GM23248 (cell line): ENCODE data around the gene LCE1B. TPM values are rescaled to one million over a fixed set of nuclear protein-coding genes. Genes with fewer than 3 reads are reported as not detected.

Source experiments
- DNase-seq: peaks from one replicate; pipeline ENCODE4 v3.0.0-alpha.2; 2015
- H2AFZ ChIP-seq: fragments of 200-600 bp; sonication (generic); 2 replicates; pipeline ENCODE4 v1.6.1; 2016; ENCODE audit warnings: antibody characterized with exemption
- H3F3A ChIP-seq: fragments of 200-600 bp; sonication (generic); 2 replicates; pipeline ENCODE4 v1.6.1; 2016; ENCODE audit warnings: mild to moderate bottlenecking, antibody characterized with exemption, mixed run types; ENCODE audit not compliant: insufficient read depth
- H3K27ac ChIP-seq: fragments of 200-600 bp; sonication (generic); 2 replicates; pipeline ENCODE4 v1.5.1; 2016; ENCODE audit warnings: mild to moderate bottlenecking
- H3K27me3 ChIP-seq: fragments of 200-600 bp; sonication (generic); replicated peaks from 2 replicates; pipeline ENCODE4 v1.6.1; 2016; ENCODE audit warnings: mild to moderate bottlenecking; ENCODE audit not compliant: insufficient read depth
- H3K36me3 ChIP-seq: fragments of 200-600 bp; sonication (generic); 2 replicates; pipeline ENCODE4 v1.6.1; 2016; ENCODE audit warnings: low read depth, mild to moderate bottlenecking
- H3K4me1 ChIP-seq: fragments of 200-600 bp; sonication (generic); 2 replicates; pipeline ENCODE4 v1.6.1; 2016; ENCODE audit warnings: mild to moderate bottlenecking; ENCODE audit not compliant: insufficient read depth
- H3K4me2 ChIP-seq: fragments of 200-600 bp; sonication (generic); one replicate; pipeline ENCODE4 v1.6.1; 2016; ENCODE audit warnings: mild to moderate bottlenecking; ENCODE audit not compliant: unreplicated experiment
- H3K4me3 ChIP-seq: fragments of 200-600 bp; sonication (generic); 2 replicates; pipeline ENCODE4 v1.5.1; 2016; ENCODE audit warnings: mild to moderate bottlenecking
- H3K79me2 ChIP-seq: fragments of 200-600 bp; sonication (generic); 2 replicates; pipeline ENCODE4 v1.6.1; 2016; ENCODE audit warnings: mild to moderate bottlenecking; ENCODE audit not compliant: insufficient read depth
- H3K9ac ChIP-seq: fragments of 200-600 bp; sonication (generic); 2 replicates; pipeline ENCODE4 v1.6.1; 2016; ENCODE audit warnings: mild to moderate bottlenecking
- H3K9me2 ChIP-seq: fragments of 200-600 bp; sonication (generic); 2 replicates; pipeline ENCODE4 v1.6.1; 2016; ENCODE audit warnings: mixed run types, mild to moderate bottlenecking, moderate library complexity; ENCODE audit not compliant: insufficient read depth
- H3K9me3 ChIP-seq: fragments of 200-600 bp; sonication (generic); one replicate; pipeline ENCODE4 v1.6.1; 2017; ENCODE audit warnings: low read depth
- H4K20me1 ChIP-seq: fragments of 200-600 bp; sonication (generic); 2 replicates; pipeline ENCODE4 v1.6.0; 2016; ENCODE audit not compliant: insufficient read depth
- EZH2 ChIP-seq: fragments of 200-600 bp; sonication (generic); IDR thresholded peaks from 2 replicates; pipeline ENCODE4 v1.6.1; 2018; ENCODE audit warnings: antibody characterized with exemption, mild to moderate bottlenecking; ENCODE audit not compliant: insufficient read depth, poor library complexity, severe bottlenecking
- EZH2phosphoT487 ChIP-seq: fragments of 200-600 bp; sonication (generic); IDR thresholded peaks from 2 replicates; pipeline ENCODE4 v1.6.1; 2018; ENCODE audit warnings: antibody characterized with exemption, moderate library complexity, mild to moderate bottlenecking, low read depth; ENCODE audit not compliant: insufficient read depth
- WGBS, 2 experiments: methylation state at CpG; one replicate each; pipeline ENCODE4 v1.1.6; 2015 to 2017; ENCODE audit warnings: low lambda C conversion rate in 2 of 2, low coverage in 1 of 2; ENCODE audit errors: missing lambda C conversion rate in 2 of 2; 5-methylcytosine and 5-hydroxymethylcytosine counted together
- in situ Hi-C: fragments of 300-500 bp; cut with MboI; formaldehyde crosslinking; loops from 2 replicates; pipeline ENCODE4 v1.15.0; 2020
- polyA plus RNA-seq: library from polyadenylated mRNA; unstranded; fragments of >200 nt; fragmentation: Nextera tagmentation; extraction: Ambion mirVana; gene quantifications from 2 replicates; pipeline ENCODE4 v1.2.1, GENCODE V29; 2016
- total RNA-seq: library from RNA; depleted of rRNA; stranded (reverse); fragments of >200 nt; shearing (Covaris generic); gene quantifications from 2 replicates; pipeline ENCODE4 v1.2.3, GENCODE V29; 2014

The LCE1B gene
- total and polyA plus RNA-seq, 2 experiments from 2014 or later = not detected

DNA sequence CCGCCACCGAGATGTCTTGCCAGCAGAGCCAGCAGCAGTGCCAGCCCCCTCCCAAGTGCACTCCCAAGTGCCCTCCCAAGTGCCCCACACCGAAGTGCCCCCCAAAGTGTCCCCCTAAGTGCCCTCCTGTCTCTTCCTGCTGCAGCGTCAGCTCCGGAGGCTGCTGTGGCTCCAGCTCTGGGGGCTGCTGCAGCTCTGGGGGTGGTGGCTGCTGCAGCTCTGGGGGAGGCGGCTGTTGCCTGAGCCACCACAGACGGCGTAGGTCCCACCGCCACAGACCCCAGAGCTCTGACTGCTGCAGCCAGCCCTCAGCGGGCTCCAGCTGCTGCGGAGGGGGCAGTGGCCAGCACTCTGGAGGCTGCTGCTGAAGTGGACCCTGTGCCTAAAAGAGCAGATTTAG, 35.4 kb upstream of the LCE1B start:
- H2AFZ ChIP-seq = no peak overlapping the region
- H3K9ac ChIP-seq = no peak overlapping the region
- 48 to 50% methylated on average over 10 to 11 of the region's 11 CpGs for WGBS, 2 experiments

DNA sequence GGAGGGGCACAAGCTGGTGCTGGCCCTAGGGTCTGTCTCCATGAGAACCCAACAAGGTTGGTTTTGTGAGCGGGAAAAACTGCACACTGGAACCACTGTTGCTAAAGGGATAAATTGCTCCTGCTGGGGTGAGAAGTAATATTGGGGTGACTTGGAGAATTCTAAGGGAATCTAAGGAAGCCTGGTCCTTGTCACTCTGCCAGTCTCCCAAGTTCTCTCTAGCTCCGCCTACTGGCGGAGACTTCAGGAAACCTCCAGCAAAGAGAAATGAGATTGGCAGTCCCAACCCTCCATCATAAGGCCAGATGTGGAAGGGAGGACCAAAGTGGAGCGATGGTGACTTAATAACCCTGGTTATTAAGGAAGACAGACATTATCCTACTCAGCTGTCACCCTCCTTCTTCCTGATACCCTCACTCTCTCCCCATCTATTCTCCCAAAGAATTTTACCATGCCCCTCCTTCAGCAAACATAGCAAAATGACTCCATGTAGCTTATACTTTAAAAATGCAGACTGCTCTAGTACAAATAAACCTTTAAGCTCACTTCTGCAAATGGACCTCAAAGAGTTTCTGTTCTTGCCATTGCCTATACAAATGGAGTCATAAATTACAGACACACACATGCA, 34.1 kb upstream of the LCE1B start:
- no peak overlapping the region for H3K9ac ChIP-seq
- TF ChIP-seq EZH2phosphoT487 (no peak), EZH2 (no peak)
- H3K4me2 ChIP-seq = no peak overlapping the region
- H3K4me1 ChIP-seq = peaks cover 5% of the 10 kb centered on the region; the same call in 1 of the 2 replicates
- H3K79me2 ChIP-seq = no peaks in the 10 kb centered on the region
- H3K9me3 ChIP-seq = no peaks in the 10 kb centered on the region
- H3K4me3 ChIP-seq = no peak overlapping the region
- no peaks in the 10 kb centered on the region for H3K9me2 ChIP-seq
- H2AFZ ChIP-seq = no peak overlapping the region
- WGBS, 2 experiments = 51 to 58% methylated on average over 4 of the region's 4 CpGs
- no peaks in the 10 kb centered on the region for H3K27me3 ChIP-seq
- peaks cover 7% of the 10 kb centered on the region; the same call in 1 of the 2 replicates for H3F3A ChIP-seq
- peak; percentile 32 for DNase-seq
- no peak overlapping the region for H3K27ac ChIP-seq
- no peaks in the 10 kb centered on the region for H4K20me1 ChIP-seq
- no peaks in the 10 kb centered on the region for H3K36me3 ChIP-seq
- in situ Hi-C loops = no loop called here

More for the DNA sequence above, 35.4 kb upstream of the LCE1B start:
- H3K9me3 ChIP-seq = no peaks in the 10 kb centered on the region
- no peaks in the 10 kb centered on the region for H3K36me3 ChIP-seq
- no peaks in the 10 kb centered on the region for H3K79me2 ChIP-seq
- no peaks in the 10 kb centered on the region for H3K27me3 ChIP-seq
- no peaks in the 10 kb centered on the region for H4K20me1 ChIP-seq
- no peak overlapping the region for H3K4me2 ChIP-seq
- in situ Hi-C loops = no loop called here
- no peaks in the 10 kb centered on the region for H3K9me2 ChIP-seq
- no peak for DNase-seq
- no peaks in the 10 kb centered on the region for H3F3A ChIP-seq
- no peak overlapping the region for H3K4me3 ChIP-seq
- no peak for TF ChIP-seq EZH2phosphoT487
- no peak for TF ChIP-seq EZH2
- H3K27ac ChIP-seq = no peak overlapping the region
- H3K4me1 ChIP-seq = no peaks in the 10 kb centered on the region

GRCh38 chr1:152783095-152783494, 28.7 kb upstream of the LCE1B start:
- Histone ChIP-seq H3K27me3 (no peaks in the 10 kb centered on the region), H4K20me1 (no peaks in the 10 kb centered on the region), H3K36me3 (no peaks in the 10 kb centered on the region), H3K79me2 (no peaks in the 10 kb centered on the region), H3K4me2 (no peak overlapping the region), H3K27ac (no peak overlapping the region), H3K4me1 (peaks cover 5% of the 10 kb centered on the region; the same call in 1 of the 2 replicates), H3K9ac (no peak overlapping the region), H3K9me3 (no peaks in the 10 kb centered on the region), H3F3A (peaks cover 9% of the 10 kb centered on the region; the same call in 1 of the 2 replicates), H3K9me2 (no peaks in the 10 kb centered on the region), H3K4me3 (no peak overlapping the region), H2AFZ (no peak overlapping the region)
- in situ Hi-C loops = no loop called here
- DNase-seq = no peak
- TF ChIP-seq EZH2phosphoT487 (no peak), EZH2 (no peak)
- 22 to 36% methylated on average over 2 of the region's 2 CpGs for WGBS, 2 experiments

DNA sequence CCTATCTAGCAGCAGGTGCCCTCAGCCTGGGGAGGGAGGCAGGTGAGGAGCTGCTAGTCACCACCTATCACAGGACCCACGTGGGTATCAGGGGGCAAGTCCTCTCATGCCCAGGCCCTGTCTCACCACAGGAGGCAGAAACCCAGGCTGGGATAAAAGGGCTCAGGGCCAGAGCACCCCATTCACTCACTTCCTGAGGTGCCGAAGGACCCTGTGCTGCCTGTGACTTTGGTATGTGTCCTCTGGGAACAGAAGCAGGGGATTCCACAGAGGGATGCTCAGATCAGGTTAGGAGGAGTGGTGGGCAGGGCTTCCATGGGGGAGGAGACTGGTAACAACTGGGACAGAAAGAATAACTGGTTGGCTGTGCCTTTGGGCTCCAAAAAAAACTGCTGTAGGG, 25.7 kb upstream of the LCE1B start, which contains the start of gene LCE1E:
LCE1E (plus strand) TSS at position 181 of the 400 bp plus-strand sequence. CDS start 1,043 bp downstream, outside the sequence.
- Histone ChIP-seq H3K27me3 (no peaks in the 10 kb centered on the region), H3K9me2 (no peaks in the 10 kb centered on the region), H3F3A (peaks cover 9% of the 10 kb centered on the region; the same call in 1 of the 2 replicates), H3K27ac (no peak within 1 kb of the TSS), H3K4me1 (peaks cover 5% of the 10 kb centered on the region; the same call in 1 of the 2 replicates), H2AFZ (no peak within 1 kb of the TSS), H3K9me3 (no peaks in the 10 kb centered on the region), H3K36me3 (no peaks in the 10 kb centered on the region), H3K4me2 (no peak within 1 kb of the TSS), H3K79me2 (no peaks in the 10 kb centered on the region), H3K9ac (no peak within 1 kb of the TSS), H4K20me1 (no peaks in the 10 kb centered on the region), H3K4me3 (no peak within 1 kb of the TSS)
- in situ Hi-C loops = no loop called here
- WGBS, 2 experiments = 21 to 22% methylated on average over 2 of the region's 2 CpGs
- DNase-seq = no peak
- TF ChIP-seq EZH2phosphoT487 = no peak
- TF ChIP-seq EZH2 = no peak
